Measurements from ENCODE around the gene ACO1. TPM values are rescaled to one million over a fixed set of nuclear protein-coding genes. Genes with fewer than 3 reads are reported as not detected.

The ACO1 gene
- total RNA-seq, 1 experiment from 2014 or later, result 29.6 TPM

GRCh38 chr9:32468740-32469139 is 84.3 kb downstream of the ACO1 start:
- no peak overlapping the region for H3K27ac Mint-ChIP-seq (ENCODE audit: unreplicated experiment)
- DNase-seq, result no peak
- TF ChIP-seq, protein P1, sequence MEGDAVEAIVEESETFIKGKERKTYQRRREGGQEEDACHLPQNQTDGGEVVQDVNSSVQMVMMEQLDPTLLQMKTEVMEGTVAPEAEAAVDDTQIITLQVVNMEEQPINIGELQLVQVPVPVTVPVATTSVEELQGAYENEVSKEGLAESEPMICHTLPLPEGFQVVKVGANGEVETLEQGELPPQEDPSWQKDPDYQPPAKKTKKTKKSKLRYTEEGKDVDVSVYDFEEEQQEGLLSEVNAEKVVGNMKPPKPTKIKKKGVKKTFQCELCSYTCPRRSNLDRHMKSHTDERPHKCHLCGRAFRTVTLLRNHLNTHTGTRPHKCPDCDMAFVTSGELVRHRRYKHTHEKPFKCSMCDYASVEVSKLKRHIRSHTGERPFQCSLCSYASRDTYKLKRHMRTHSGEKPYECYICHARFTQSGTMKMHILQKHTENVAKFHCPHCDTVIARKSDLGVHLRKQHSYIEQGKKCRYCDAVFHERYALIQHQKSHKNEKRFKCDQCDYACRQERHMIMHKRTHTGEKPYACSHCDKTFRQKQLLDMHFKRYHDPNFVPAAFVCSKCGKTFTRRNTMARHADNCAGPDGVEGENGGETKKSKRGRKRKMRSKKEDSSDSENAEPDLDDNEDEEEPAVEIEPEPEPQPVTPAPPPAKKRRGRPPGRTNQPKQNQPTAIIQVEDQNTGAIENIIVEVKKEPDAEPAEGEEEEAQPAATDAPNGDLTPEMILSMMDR (IDR thresholded peaks at IDR 0.05; ENCODE audit: unreplicated experiment), result no peak
- intact Hi-C loops (cut with micrococcal nuclease; ENCODE audit: unreplicated experiment), result no loop called here
- CTCF ChIA-PET, result interaction anchor here (0.6 kb wide), 1 partner anchor 49 kb away, joined by 3 read pairs; no protein-coding TSS in a partner anchor
- H3K27me3 Mint-ChIP-seq (ENCODE audit: unreplicated experiment), result no peaks in the 10 kb centered on the region
- BruUV-seq (replicated peaks), result no TSS peak
- H3K9me3 Mint-ChIP-seq (ENCODE audit: low read depth, unreplicated experiment), result no peaks in the 10 kb centered on the region
- no peak overlapping the region for H3K4me3 Mint-ChIP-seq (ENCODE audit: low read depth, unreplicated experiment)
- H3K36me3 Mint-ChIP-seq (ENCODE audit: insufficient read depth, unreplicated experiment), result peaks cover 21% of the 10 kb centered on the region
- H3K4me1 Mint-ChIP-seq (ENCODE audit: low read depth, unreplicated experiment), result no peaks in the 10 kb centered on the region

DNA sequence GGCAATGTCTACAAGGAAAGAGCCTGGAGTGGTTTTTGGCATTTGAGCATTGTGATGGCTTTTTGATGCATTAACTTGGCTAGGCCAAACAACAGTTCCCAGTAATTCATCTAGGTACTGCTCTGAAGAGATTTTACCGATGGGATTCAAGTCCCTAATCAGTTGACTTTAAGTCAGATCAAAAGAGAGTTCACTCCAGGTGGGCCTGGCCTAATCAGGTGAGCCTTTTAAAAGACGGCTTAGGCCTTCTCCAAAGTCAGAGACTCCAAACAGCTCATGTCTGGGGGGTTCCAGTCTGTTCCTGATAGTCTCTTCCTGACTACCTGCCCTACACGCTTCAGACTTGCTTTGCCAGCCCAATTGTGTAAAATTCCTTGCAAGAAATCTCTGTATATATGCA is 87.9 kb downstream of the ACO1 start:
- intact Hi-C loops (cut with micrococcal nuclease; ENCODE audit: unreplicated experiment), result no loop called here
- no peaks in the 10 kb centered on the region for H3K9me3 Mint-ChIP-seq (ENCODE audit: low read depth, unreplicated experiment)
- CTCF ChIA-PET, result no interaction called here
- TF ChIP-seq, protein P1 (IDR thresholded peaks at IDR 0.05; ENCODE audit: unreplicated experiment), result no peak
- peaks cover 16% of the 10 kb centered on the region for H3K36me3 Mint-ChIP-seq (ENCODE audit: insufficient read depth, unreplicated experiment)
- no peak overlapping the region for H3K27ac Mint-ChIP-seq (ENCODE audit: unreplicated experiment)
- no TSS peak for BruUV-seq (replicated peaks)
- no peaks in the 10 kb centered on the region for H3K27me3 Mint-ChIP-seq (ENCODE audit: unreplicated experiment)
- no peak overlapping the region for H3K4me3 Mint-ChIP-seq (ENCODE audit: low read depth, unreplicated experiment)
- no peak for DNase-seq
- no peaks in the 10 kb centered on the region for H3K4me1 Mint-ChIP-seq (ENCODE audit: low read depth, unreplicated experiment)

DNA sequence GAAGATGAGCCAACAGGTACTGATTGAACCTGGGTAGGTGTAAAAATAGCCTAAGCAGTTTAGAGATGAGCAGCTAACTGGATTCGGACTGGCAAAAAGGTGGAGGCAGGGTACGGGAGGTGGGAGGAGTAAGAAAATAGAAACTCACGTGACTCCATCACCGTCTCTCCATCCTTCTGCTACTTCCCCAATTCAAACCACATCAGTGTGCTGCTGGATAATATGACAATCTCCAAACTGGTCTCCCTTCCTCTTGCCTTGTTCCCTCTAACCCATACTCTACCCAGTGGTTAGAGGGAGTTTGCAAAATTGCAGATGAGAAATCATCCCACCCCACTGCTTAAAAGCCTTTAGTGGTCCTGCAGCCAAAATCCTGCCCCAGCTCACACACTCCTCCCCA is 98.9 kb downstream of the ACO1 start:
- intact Hi-C loops (cut with micrococcal nuclease; ENCODE audit: unreplicated experiment), result no loop called here
- Mint-ChIP-seq H3K4me1 (ENCODE audit: low read depth, unreplicated experiment) (no peaks in the 10 kb centered on the region), H3K9me3 (ENCODE audit: low read depth, unreplicated experiment) (no peaks in the 10 kb centered on the region), H3K27me3 (ENCODE audit: unreplicated experiment) (no peaks in the 10 kb centered on the region), H3K36me3 (ENCODE audit: insufficient read depth, unreplicated experiment) (peaks cover 29% of the 10 kb centered on the region), H3K27ac (ENCODE audit: unreplicated experiment) (no peak overlapping the region), H3K4me3 (ENCODE audit: low read depth, unreplicated experiment) (no peak overlapping the region)
- TF ChIP-seq, protein P1 (IDR thresholded peaks at IDR 0.05; ENCODE audit: unreplicated experiment), result no peak
- CTCF ChIA-PET, result interaction anchor here (0.7 kb wide), 1 partner anchor 268 kb away, joined by 4 read pairs; no protein-coding TSS in a partner anchor
- no peak for DNase-seq
- no TSS peak for BruUV-seq (replicated peaks)

DNA sequence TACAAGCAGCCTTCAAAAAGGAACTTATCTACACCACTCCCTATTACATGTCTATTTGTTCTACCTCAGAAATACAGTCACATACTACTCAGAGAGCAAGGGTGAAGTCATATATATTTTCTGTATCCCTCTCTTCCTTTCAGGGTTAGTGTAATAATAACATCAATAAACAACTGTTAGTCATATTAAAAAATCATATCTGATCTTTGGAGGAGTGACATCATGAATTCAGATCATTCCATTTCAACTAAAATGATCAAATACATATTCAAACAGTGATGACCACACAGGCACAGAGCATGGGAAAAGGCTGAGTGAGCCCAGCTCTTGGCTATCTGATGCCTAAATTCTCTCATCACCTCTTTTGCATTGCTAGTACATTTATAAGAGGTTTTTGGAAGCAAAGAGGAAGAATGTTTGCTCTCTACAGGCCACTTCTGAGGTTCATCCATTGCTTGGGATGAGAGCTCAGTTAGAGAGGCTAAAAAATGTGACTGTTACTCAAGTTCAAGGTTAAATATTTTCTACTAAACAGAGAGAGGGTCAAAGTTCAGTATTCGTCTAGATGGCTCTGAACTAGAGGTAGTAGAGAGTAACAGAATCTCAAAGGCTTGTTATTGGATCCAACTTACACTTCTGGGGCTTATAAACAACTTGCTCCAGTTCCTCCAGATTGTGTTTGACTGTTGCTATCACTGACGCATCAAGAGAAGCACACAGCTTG is 102.6 kb downstream of the ACO1 start:
- no peak for DNase-seq
- H3K36me3 Mint-ChIP-seq (ENCODE audit: insufficient read depth, unreplicated experiment), result peaks cover 21% of the 10 kb centered on the region
- no peak overlapping the region for H3K4me3 Mint-ChIP-seq (ENCODE audit: low read depth, unreplicated experiment)
- TF ChIP-seq, protein P1 (IDR thresholded peaks at IDR 0.05; ENCODE audit: unreplicated experiment), result no peak
- H3K27me3 Mint-ChIP-seq (ENCODE audit: unreplicated experiment), result no peaks in the 10 kb centered on the region
- BruUV-seq (replicated peaks), result no TSS peak
- intact Hi-C loops (cut with micrococcal nuclease; ENCODE audit: unreplicated experiment), result no loop called here
- H3K4me1 Mint-ChIP-seq (ENCODE audit: low read depth, unreplicated experiment), result no peaks in the 10 kb centered on the region
- no peak overlapping the region for H3K27ac Mint-ChIP-seq (ENCODE audit: unreplicated experiment)
- H3K9me3 Mint-ChIP-seq (ENCODE audit: low read depth, unreplicated experiment), result no peaks in the 10 kb centered on the region
- CTCF ChIA-PET, result no interaction called here
